Measurements from ENCODE around the gene APCDD1L.

DNA sequence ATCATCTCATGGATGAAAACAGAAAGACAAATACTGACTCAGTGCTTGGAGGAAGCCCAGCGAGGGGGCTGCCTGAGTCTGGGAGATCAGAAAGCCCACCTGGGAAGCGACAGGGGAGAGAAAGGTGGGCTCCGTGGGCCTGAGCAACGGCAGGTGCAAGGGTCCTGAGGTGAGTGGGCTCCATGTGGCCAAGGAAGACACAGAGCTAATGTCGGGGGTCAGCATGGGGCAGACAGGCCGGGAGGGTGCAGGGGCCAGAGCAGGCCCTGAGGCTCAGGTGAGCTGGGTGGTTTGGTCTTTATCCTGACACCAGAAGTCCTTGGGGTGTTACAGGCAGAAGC is 18.8 kb downstream of the APCDD1L start:
- TF ChIP-seq, protein P1, sequence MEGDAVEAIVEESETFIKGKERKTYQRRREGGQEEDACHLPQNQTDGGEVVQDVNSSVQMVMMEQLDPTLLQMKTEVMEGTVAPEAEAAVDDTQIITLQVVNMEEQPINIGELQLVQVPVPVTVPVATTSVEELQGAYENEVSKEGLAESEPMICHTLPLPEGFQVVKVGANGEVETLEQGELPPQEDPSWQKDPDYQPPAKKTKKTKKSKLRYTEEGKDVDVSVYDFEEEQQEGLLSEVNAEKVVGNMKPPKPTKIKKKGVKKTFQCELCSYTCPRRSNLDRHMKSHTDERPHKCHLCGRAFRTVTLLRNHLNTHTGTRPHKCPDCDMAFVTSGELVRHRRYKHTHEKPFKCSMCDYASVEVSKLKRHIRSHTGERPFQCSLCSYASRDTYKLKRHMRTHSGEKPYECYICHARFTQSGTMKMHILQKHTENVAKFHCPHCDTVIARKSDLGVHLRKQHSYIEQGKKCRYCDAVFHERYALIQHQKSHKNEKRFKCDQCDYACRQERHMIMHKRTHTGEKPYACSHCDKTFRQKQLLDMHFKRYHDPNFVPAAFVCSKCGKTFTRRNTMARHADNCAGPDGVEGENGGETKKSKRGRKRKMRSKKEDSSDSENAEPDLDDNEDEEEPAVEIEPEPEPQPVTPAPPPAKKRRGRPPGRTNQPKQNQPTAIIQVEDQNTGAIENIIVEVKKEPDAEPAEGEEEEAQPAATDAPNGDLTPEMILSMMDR (IDR thresholded peaks at IDR 0.05): no peak
- TF ChIP-seq POLR2AphosphoS5 (IDR thresholded peaks at IDR 0.05): no peak
- no peak for TF ChIP-seq POLR2A (IDR thresholded peaks at IDR 0.05)
- no peak for TF ChIP-seq EP300 (IDR thresholded peaks at IDR 0.05)

Data from suprapubic skin (tissue), 4 donors.